ENCODE results near the gene DDX28. TPM values are rescaled to one million over a fixed set of nuclear protein-coding genes. Genes with fewer than 3 reads are reported as not detected.

DDX28 gene
- total and polyA plus RNA-seq, 2 donors from 2014 or later = 10.6 to 13.1 TPM

GRCh38 chr16:68061396-68061795 is 38.4 kb upstream of the DDX28 start:
- TF ChIP-seq CTCF (IDR thresholded peaks at IDR 0.05; ENCODE audit: borderline replicate concordance, extremely low read depth, insufficient read depth) = no peak
- intact Hi-C loops (cut with DNase I) = no loop called here
- peaks cover 0 to 8% (median 0%) of the 10 kb centered on the region in 3 donors for H3K4me1 ChIP-seq (ENCODE audit: control insufficient read depth in 2 of 3, insufficient read depth in 2 of 3, low read depth in 1 of 3, low read length in 3 of 3)
- H3K9me3 ChIP-seq (ENCODE audit: control insufficient read depth in 2 of 3, insufficient read depth in 1 of 3, low read length in 3 of 3) = no peaks in the 10 kb centered on the region
- H3K27ac ChIP-seq (ENCODE audit: low read depth in 2 of 2, low read length in 2 of 2) = no peak overlapping the region
- no peak for FAIRE-seq
- peak in 1 of 5 donors; percentile 23 for DNase-seq
- no peak overlapping the region for H3K4me3 ChIP-seq (ENCODE audit: low read length in 3 of 3)
- H3K27me3 ChIP-seq (ENCODE audit: control insufficient read depth, insufficient read depth, low read length) = no peaks in the 10 kb centered on the region
- peaks cover 0 to 6% (median 0%) of the 10 kb centered on the region in 3 donors for H3K36me3 ChIP-seq (ENCODE audit: control insufficient read depth in 2 of 3, insufficient read depth in 3 of 3, low read length in 3 of 3)
- no peak overlapping the region for H3K9ac ChIP-seq (ENCODE audit: low read length in 3 of 3)

GRCh38 chr16:68059804-68060203 is 36.8 kb upstream of the DDX28 start:
- Histone ChIP-seq H3K4me1 (ENCODE audit: control insufficient read depth in 2 of 3, insufficient read depth in 2 of 3, low read depth in 1 of 3, low read length in 3 of 3) (peaks cover 0 to 3% (median 0%) of the 10 kb centered on the region in 3 donors), H3K4me3 (ENCODE audit: low read length in 3 of 3) (no peak overlapping the region), H3K36me3 (ENCODE audit: control insufficient read depth in 2 of 3, insufficient read depth in 3 of 3, low read length in 3 of 3) (peaks cover 0 to 2% (median 0%) of the 10 kb centered on the region in 3 donors), H3K27me3 (ENCODE audit: control insufficient read depth, insufficient read depth, low read length) (no peaks in the 10 kb centered on the region), H3K9me3 (ENCODE audit: control insufficient read depth in 2 of 3, insufficient read depth in 1 of 3, low read length in 3 of 3) (no peaks in the 10 kb centered on the region), H3K27ac (ENCODE audit: low read depth in 2 of 2, low read length in 2 of 2) (no peak overlapping the region), H3K9ac (ENCODE audit: low read length in 3 of 3) (no peak overlapping the region)
- no peak for FAIRE-seq
- no peak for DNase-seq
- no peak for TF ChIP-seq CTCF (IDR thresholded peaks at IDR 0.05; ENCODE audit: borderline replicate concordance, extremely low read depth, insufficient read depth)
- intact Hi-C loops (cut with DNase I) = no loop called here

GRCh38 chr16:68055395-68055794 is 32.4 kb upstream of the DDX28 start:
- Histone ChIP-seq H3K9me3 (ENCODE audit: control insufficient read depth in 2 of 3, insufficient read depth in 1 of 3, low read length in 3 of 3) (no peaks in the 10 kb centered on the region), H3K4me1 (ENCODE audit: control insufficient read depth in 2 of 3, insufficient read depth in 2 of 3, low read depth in 1 of 3, low read length in 3 of 3) (no peaks in the 10 kb centered on the region), H3K27ac (ENCODE audit: low read depth in 2 of 2, low read length in 2 of 2) (no peak overlapping the region), H3K4me3 (ENCODE audit: low read length in 3 of 3) (no peak overlapping the region), H3K27me3 (ENCODE audit: control insufficient read depth, insufficient read depth, low read length) (no peaks in the 10 kb centered on the region), H3K36me3 (ENCODE audit: control insufficient read depth in 2 of 3, insufficient read depth in 3 of 3, low read length in 3 of 3) (peaks cover 0 to 7% (median 5%) of the 10 kb centered on the region in 3 donors), H3K9ac (ENCODE audit: low read length in 3 of 3) (no peak overlapping the region)
- no peak for FAIRE-seq
- intact Hi-C loops (cut with DNase I) = no loop called here
- DNase-seq = no peak
- TF ChIP-seq CTCF (IDR thresholded peaks at IDR 0.05; ENCODE audit: borderline replicate concordance, extremely low read depth, insufficient read depth) = no peak

GRCh38 chr16:68049449-68049848 is 26.4 kb upstream of the DDX28 start:
- intact Hi-C loops (cut with DNase I) = no loop called here
- no peak overlapping the region for H3K27ac ChIP-seq (ENCODE audit: low read depth in 2 of 2, low read length in 2 of 2)

More at GRCh38 chr16:68049449-68049848, 26.4 kb upstream of the DDX28 start:
- no peak for TF ChIP-seq CTCF (IDR thresholded peaks at IDR 0.05; ENCODE audit: borderline replicate concordance, extremely low read depth, insufficient read depth)
- H3K27me3 ChIP-seq (ENCODE audit: control insufficient read depth, insufficient read depth, low read length) = no peaks in the 10 kb centered on the region
- peaks cover 0 to 18% (median 8%) of the 10 kb centered on the region in 3 donors for H3K36me3 ChIP-seq (ENCODE audit: control insufficient read depth in 2 of 3, insufficient read depth in 3 of 3, low read length in 3 of 3)
- FAIRE-seq (no peak), DNase-seq (no peak)
- no peak overlapping the region for H3K4me3 ChIP-seq (ENCODE audit: low read length in 3 of 3)
- H3K4me1 ChIP-seq (ENCODE audit: control insufficient read depth in 2 of 3, insufficient read depth in 2 of 3, low read depth in 1 of 3, low read length in 3 of 3) = no peaks in the 10 kb centered on the region
- H3K9me3 ChIP-seq (ENCODE audit: control insufficient read depth in 2 of 3, insufficient read depth in 1 of 3, low read length in 3 of 3) = no peaks in the 10 kb centered on the region
- H3K9ac ChIP-seq (ENCODE audit: low read length in 3 of 3) = no peak overlapping the region

All from kidney (tissue), 14 donors.